Measurements from ENCODE around the gene DCTN1.

DNA sequence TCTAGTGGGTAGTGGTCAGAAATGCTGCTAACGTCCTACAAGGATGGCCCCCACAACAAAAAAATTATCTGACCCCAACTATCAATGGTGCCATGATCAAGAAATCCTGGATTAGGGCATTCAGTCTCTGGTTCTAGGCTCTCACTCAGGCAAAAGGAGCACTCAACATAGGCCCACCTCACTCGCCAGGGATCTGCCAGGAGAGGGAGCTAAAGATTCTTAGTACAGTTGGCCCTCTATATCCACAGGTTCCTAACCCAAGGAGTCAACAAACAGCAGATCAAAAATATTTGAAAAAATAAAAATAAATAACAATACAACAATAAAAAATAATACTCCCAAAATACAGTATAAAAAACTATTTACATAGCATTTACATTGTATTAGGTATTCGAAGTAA is 46.9 kb downstream of the DCTN1 start:
- TF ChIP-seq CTCF (IDR thresholded peaks at IDR 0.05) (no peak), POLR2A (IDR thresholded peaks at IDR 0.05) (no peak), EP300 (IDR thresholded peaks at IDR 0.05) (no peak)

All from suprapubic skin (tissue), 3 donors.